ENCODE measurements around the gene NADK.

NADK gene

GRCh38 chr1:1777950-1778662 is at the start of gene NADK:
TSS of gene NADK (minus strand) at chr1:1778470. CDS start at chr1:1765406, 13,064 bp downstream.
- peak; percentile 53 for DNase-seq

- no peak for DNase-seq
Observed at GRCh38 chr1:1827089-1827848, 49.0 kb upstream of the NADK start.

GRCh38 chr1:1826356-1827088 is 48.3 kb upstream of the NADK start:
- DNase-seq, result no peak

GRCh38 chr1:1825217-1825616 is 46.9 kb upstream of the NADK start:
- DNase-seq, result no peak

GRCh38 chr1:1819762-1820161 is 41.5 kb upstream of the NADK start:
- no peak for DNase-seq

GRCh38 chr1:1817221-1817620 is 39.0 kb upstream of the NADK start:
- DNase-seq, result no peak

GRCh38 chr1:1815606-1816281 is 37.5 kb upstream of the NADK start:
- DNase-seq, result no peak

- no peak for DNase-seq
Observed at GRCh38 chr1:1809489-1809888, 31.2 kb upstream of the NADK start.

GRCh38 chr1:1808206-1808605 is 29.9 kb upstream of the NADK start:
- no peak for DNase-seq

- no peak for DNase-seq
Observed at GRCh38 chr1:1806890-1807289, 28.6 kb upstream of the NADK start.

GRCh38 chr1:1804301-1804700 is 26.0 kb upstream of the NADK start:
- no peak for DNase-seq

GRCh38 chr1:1802871-1803270 is 24.6 kb upstream of the NADK start:
- no peak for DNase-seq

GRCh38 chr1:1799716-1800115 is 21.4 kb upstream of the NADK start:
- no peak for DNase-seq

- no peak for DNase-seq
Observed at GRCh38 chr1:1797731-1798341, 19.6 kb upstream of the NADK start.

- no peak for DNase-seq
Observed at GRCh38 chr1:1796466-1796865, 18.2 kb upstream of the NADK start.

GRCh38 chr1:1794999-1795398 is 16.7 kb upstream of the NADK start:
- no peak for DNase-seq

- no peak for DNase-seq
Observed at GRCh38 chr1:1793481-1794244, 15.4 kb upstream of the NADK start.

- no peak for DNase-seq
Observed at GRCh38 chr1:1788646-1789431, 10.6 kb upstream of the NADK start.

- DNase-seq, result no peak
Observed at GRCh38 chr1:1788136-1788535, 9.9 kb upstream of the NADK start.

GRCh38 chr1:1786836-1787605 is 8.8 kb upstream of the NADK start:
- no peak for DNase-seq
